HL-60 (cell line): Measurements from ENCODE around the gene NR4A2.
A peak's percentile ranks its signal among the peaks of the same experiment; 100 is the strongest.

Experiments used
- DNase-seq, 2 experiments: peaks; one replicate each; pipeline ENCODE4 v3.0.0-alpha.2; 2010 to 2020; ENCODE audit warnings: low read depth in 1 of 2, low spot score in 1 of 2
- H3K27ac ChIP-seq: fragments of 250-450 bp; sonication (Bioruptor Pico); replicated peaks from 2 replicates; pipeline ENCODE4 v1.5.1; 2020; ENCODE audit warnings: mild to moderate bottlenecking, moderate library complexity
- H3K27me3 ChIP-seq: fragments of 250-450 bp; sonication (Bioruptor Pico); 2 replicates; pipeline ENCODE4 v1.5.1; 2021; ENCODE audit warnings: mild to moderate bottlenecking, moderate library complexity; ENCODE audit not compliant: insufficient read depth, poor library complexity, severe bottlenecking
- H3K4me3 ChIP-seq: replicated peaks from 2 replicates; pipeline ENCODE4 v1.5.1; 2011; ENCODE audit warnings: mild to moderate bottlenecking, control low read depth, low read length; ENCODE audit not compliant: insufficient read depth
- CTCF ChIP-seq: IDR thresholded peaks from one replicate; pipeline ENCODE4 v1.5.1; 2011; ENCODE audit warnings: low read length, control low read depth, inconsistent platforms; ENCODE audit not compliant: insufficient read depth
- GABPA ChIP-seq: IDR thresholded peaks from 2 replicates; pipeline ENCODE4 v1.6.1; 2012; ENCODE audit warnings: low read depth
- POLR2AphosphoS5 ChIP-seq: IDR thresholded peaks from 2 replicates; pipeline ENCODE4 v1.6.1; 2012; ENCODE audit warnings: low read depth
- REST ChIP-seq: IDR thresholded peaks from 2 replicates; pipeline ENCODE4 v1.6.1; 2012; ENCODE audit warnings: low read depth; ENCODE audit not compliant: insufficient replicate concordance
- SPI1 ChIP-seq: IDR thresholded peaks from 2 replicates; pipeline ENCODE4 v1.6.1; 2012; ENCODE audit warnings: low read depth, mild to moderate bottlenecking, borderline replicate concordance
- long read RNA-seq: library from polyadenylated mRNA; unstranded; transcript quantifications from one replicate; pipeline ENCODE4 v2.0.0, GENCODE V29; 2020

The NR4A2 gene
- long read RNA-seq, partial matches to known transcripts, result 0 of 2 reads
- long read RNA-seq, other reads (novel, unspliced or antisense), result 1 of 2 reads

GRCh38 chr2:156332534-156333273 is at the start of gene NR4A2:
NR4A2 (minus strand) TSS chr2:156332721; CDS start chr2:156330186, 2,535 bp downstream.
- Histone ChIP-seq H3K27ac (peak within 1 kb of the TSS; percentile 97), H3K4me3 (peak within 1 kb of the TSS; percentile 71), H3K27me3 (no peaks in the 10 kb centered on the region)
- no peak for TF ChIP-seq CTCF
- no peak for TF ChIP-seq REST
- no peak for TF ChIP-seq GABPA
- TF ChIP-seq SPI1, result no peak
- peak; percentile 68 for TF ChIP-seq POLR2AphosphoS5
- DNase-seq, result peak; percentile 64 to 83

- Histone ChIP-seq H3K27me3 (no peaks in the 10 kb centered on the region), H3K4me3 (no peak overlapping the region), H3K27ac (no peak overlapping the region)
- DNase-seq, result no peak
- no peak for TF ChIP-seq GABPA
- TF ChIP-seq CTCF, result no peak
- TF ChIP-seq POLR2AphosphoS5, result no peak
- TF ChIP-seq SPI1, result no peak
- TF ChIP-seq REST, result no peak
Observed at GRCh38 chr2:156380117-156380645, 47.7 kb upstream of the NR4A2 start.

GRCh38 chr2:156379714-156380113 is 47.2 kb upstream of the NR4A2 start:
- no peak overlapping the region for H3K4me3 ChIP-seq
- DNase-seq, result no peak
- H3K27me3 ChIP-seq, result no peaks in the 10 kb centered on the region
- H3K27ac ChIP-seq, result no peak overlapping the region
- TF ChIP-seq GABPA (no peak), SPI1 (no peak), POLR2AphosphoS5 (no peak), REST (no peak), CTCF (no peak)
